Measurements from ENCODE around the gene CACNG4.

DNA sequence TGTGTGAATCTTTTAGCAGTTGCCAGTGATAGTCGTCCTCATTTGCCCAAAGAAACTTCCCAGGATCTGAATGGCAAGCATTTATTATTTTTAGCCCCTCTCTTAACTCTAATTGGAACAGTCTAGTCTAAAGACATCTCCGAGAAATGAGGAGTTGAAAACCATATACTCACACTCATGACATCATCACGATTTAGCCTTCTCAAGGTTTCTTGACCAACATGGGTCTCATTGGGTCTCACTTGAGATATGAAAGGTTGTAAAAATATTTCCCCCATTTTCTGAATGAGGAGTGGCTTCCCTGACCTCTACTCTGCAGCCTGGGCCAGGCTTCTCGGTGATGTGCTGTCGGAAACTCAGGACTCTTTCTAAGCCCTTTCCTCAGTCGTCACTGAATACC, 42.8 kb downstream of the CACNG4 start:
- TF ChIP-seq CTCF (IDR thresholded peaks at IDR 0.05) (no peak), POLR2AphosphoS5 (IDR thresholded peaks at IDR 0.05) (no peak)

All from upper lobe of left lung (tissue), 4 donors.